ENCODE results near the gene CPNE9. TPM values are rescaled to one million over a fixed set of nuclear protein-coding genes. Genes with fewer than 3 reads are reported as not detected.

Gene CPNE9
- total RNA-seq, 1 donor from 2014 or later, result not detected

DNA sequence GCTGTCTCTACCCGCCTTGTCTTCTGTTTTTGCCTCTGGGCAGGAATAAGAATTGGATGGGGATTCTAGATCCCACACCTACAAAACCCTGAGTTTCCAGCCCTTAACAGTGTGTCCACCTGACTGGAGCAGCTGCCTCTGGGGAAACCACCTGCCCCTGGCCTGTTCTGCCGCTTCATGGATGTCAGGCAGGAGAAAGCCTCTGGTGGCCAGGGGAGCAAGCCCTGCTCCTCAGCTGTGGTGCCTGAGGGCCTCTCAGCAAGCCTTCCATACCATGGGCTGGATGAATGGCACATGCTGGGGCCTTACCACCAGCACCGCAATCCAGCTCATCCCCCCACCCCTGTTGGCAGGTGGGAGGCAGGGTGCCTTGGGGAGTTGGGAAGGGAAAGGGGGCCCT is 5.3 kb upstream of the CPNE9 start:
- no peak for DNase-seq (ENCODE audit: low spot score)
- no peak overlapping the region for H3K4me3 Mint-ChIP-seq (ENCODE audit: unreplicated experiment)
- TF ChIP-seq, protein P1, sequence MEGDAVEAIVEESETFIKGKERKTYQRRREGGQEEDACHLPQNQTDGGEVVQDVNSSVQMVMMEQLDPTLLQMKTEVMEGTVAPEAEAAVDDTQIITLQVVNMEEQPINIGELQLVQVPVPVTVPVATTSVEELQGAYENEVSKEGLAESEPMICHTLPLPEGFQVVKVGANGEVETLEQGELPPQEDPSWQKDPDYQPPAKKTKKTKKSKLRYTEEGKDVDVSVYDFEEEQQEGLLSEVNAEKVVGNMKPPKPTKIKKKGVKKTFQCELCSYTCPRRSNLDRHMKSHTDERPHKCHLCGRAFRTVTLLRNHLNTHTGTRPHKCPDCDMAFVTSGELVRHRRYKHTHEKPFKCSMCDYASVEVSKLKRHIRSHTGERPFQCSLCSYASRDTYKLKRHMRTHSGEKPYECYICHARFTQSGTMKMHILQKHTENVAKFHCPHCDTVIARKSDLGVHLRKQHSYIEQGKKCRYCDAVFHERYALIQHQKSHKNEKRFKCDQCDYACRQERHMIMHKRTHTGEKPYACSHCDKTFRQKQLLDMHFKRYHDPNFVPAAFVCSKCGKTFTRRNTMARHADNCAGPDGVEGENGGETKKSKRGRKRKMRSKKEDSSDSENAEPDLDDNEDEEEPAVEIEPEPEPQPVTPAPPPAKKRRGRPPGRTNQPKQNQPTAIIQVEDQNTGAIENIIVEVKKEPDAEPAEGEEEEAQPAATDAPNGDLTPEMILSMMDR (IDR thresholded peaks at IDR 0.05), result no peak
- no peaks in the 10 kb centered on the region for H3K9me3 Mint-ChIP-seq (ENCODE audit: low read depth)
- H3K27ac Mint-ChIP-seq (ENCODE audit: unreplicated experiment), result no peak overlapping the region
- H3K4me1 Mint-ChIP-seq (ENCODE audit: low read depth), result no peaks in the 10 kb centered on the region
- H3K36me3 Mint-ChIP-seq (ENCODE audit: low read depth), result peaks cover 11% of the 10 kb centered on the region
- no peaks in the 10 kb centered on the region for H3K27me3 Mint-ChIP-seq (ENCODE audit: low read depth)

DNA sequence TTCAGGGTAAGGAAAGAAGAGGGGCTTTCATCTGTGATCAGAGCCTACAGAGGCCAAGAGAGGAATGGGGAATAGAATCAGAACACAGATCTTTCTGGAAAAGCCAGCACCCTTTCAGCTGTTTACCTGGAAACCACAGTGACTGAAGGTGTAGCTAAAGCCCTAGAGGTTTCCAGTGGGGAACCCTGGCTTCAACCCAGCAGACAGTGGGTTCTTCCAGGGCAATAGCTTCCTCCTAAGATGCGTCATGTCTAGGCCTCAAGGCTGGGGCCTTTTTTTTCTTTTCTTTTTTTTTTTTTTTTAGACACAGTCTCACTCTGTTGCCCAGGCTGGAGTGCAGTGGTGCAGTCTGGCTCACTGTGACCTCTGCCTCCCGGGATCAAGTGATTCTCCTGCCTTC is 3.1 kb upstream of the CPNE9 start:
- H3K27me3 Mint-ChIP-seq (ENCODE audit: low read depth), result peaks cover 4% of the 10 kb centered on the region
- TF ChIP-seq, protein P1 (IDR thresholded peaks at IDR 0.05), result no peak
- peaks cover 11% of the 10 kb centered on the region for H3K4me1 Mint-ChIP-seq (ENCODE audit: low read depth)
- no peak overlapping the region for H3K4me3 Mint-ChIP-seq (ENCODE audit: unreplicated experiment)
- no peaks in the 10 kb centered on the region for H3K9me3 Mint-ChIP-seq (ENCODE audit: low read depth)
- no peak overlapping the region for H3K27ac Mint-ChIP-seq (ENCODE audit: unreplicated experiment)
- peaks cover 8% of the 10 kb centered on the region for H3K36me3 Mint-ChIP-seq (ENCODE audit: low read depth)
- DNase-seq (ENCODE audit: low spot score), result no peak

DNA sequence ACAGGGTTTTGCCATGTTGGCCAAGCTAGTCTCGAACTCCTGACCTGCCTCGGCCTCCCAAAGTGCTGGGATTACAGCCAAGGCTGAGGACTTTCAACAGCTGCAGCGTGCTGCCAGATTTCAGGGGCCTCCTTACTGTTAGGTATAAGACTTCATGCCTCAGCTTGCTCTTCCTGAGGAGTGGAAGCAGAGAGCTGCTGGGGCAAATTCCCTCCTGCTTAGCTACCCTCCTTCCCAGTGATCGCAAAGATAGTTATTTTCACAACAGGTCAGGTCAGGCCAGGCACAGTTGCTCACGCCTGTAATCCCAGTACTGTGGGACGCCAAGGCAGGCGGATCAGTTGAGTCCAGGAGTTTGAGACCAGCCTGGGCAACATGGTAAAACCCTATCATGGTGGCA is 2.6 kb upstream of the CPNE9 start:
- H3K9me3 Mint-ChIP-seq (ENCODE audit: low read depth), result no peaks in the 10 kb centered on the region
- no peak overlapping the region for H3K27ac Mint-ChIP-seq (ENCODE audit: unreplicated experiment)
- no peak for DNase-seq (ENCODE audit: low spot score)
- H3K36me3 Mint-ChIP-seq (ENCODE audit: low read depth), result peaks cover 8% of the 10 kb centered on the region
- TF ChIP-seq, protein P1 (IDR thresholded peaks at IDR 0.05), result no peak
- no peak overlapping the region for H3K4me3 Mint-ChIP-seq (ENCODE audit: unreplicated experiment)
- H3K4me1 Mint-ChIP-seq (ENCODE audit: low read depth), result peaks cover 11% of the 10 kb centered on the region
- peaks cover 5% of the 10 kb centered on the region for H3K27me3 Mint-ChIP-seq (ENCODE audit: low read depth)

DNA sequence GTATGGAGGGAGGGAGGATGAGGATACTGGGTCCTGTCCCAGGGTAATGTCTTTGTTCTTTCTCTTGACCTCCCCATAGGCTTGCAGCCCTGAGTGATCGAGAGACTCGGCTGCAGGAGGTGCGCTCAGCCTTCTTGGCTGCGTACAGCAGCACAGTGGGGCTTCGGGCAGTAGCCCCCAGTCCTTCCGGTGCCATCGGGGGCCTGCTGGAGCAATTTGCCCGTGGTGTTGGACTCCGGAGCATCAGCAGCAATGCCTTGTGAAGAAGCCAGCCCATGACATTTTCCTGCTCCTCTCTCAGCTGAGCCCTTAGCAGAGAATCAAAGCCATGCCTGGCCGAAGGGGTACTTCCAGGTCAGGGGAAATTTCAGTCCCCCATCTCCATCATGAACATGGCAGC is 1.9 kb upstream of the CPNE9 start:
- TF ChIP-seq, protein P1 (IDR thresholded peaks at IDR 0.05), result no peak
- DNase-seq (ENCODE audit: low spot score), result no peak
- H3K27me3 Mint-ChIP-seq (ENCODE audit: low read depth), result peaks cover 12% of the 10 kb centered on the region
- H3K27ac Mint-ChIP-seq (ENCODE audit: unreplicated experiment), result no peak overlapping the region
- no peaks in the 10 kb centered on the region for H3K9me3 Mint-ChIP-seq (ENCODE audit: low read depth)
- peaks cover 11% of the 10 kb centered on the region for H3K4me1 Mint-ChIP-seq (ENCODE audit: low read depth)
- H3K36me3 Mint-ChIP-seq (ENCODE audit: low read depth), result peaks cover 8% of the 10 kb centered on the region
- H3K4me3 Mint-ChIP-seq (ENCODE audit: unreplicated experiment), result no peak overlapping the region

DNA sequence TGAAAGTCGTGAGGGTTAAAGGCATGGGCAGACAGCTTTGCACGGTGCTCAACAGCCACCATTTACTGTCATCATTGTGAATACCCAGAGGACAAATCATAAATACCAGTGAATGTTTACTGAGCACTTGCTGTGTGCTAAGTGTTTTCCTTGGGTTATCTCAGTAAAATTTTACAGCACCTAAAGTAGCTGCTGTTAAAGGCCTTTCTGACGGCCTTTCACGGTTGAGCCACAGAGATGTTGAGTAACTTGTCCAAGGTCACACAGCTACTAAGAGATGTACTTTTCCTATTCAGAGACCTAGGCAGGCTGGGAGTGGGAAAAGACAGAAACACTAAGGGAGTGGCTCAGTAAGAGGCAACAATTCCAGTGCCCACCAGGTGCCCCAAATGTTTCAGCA is 393 bp upstream of the CPNE9 start:
- H3K4me3 Mint-ChIP-seq (ENCODE audit: unreplicated experiment), result no peak overlapping the region
- DNase-seq (ENCODE audit: low spot score), result no peak
- H3K27ac Mint-ChIP-seq (ENCODE audit: unreplicated experiment), result no peak overlapping the region
- H3K27me3 Mint-ChIP-seq (ENCODE audit: low read depth), result peaks cover 17% of the 10 kb centered on the region
- peaks cover 6% of the 10 kb centered on the region for H3K36me3 Mint-ChIP-seq (ENCODE audit: low read depth)
- no peaks in the 10 kb centered on the region for H3K9me3 Mint-ChIP-seq (ENCODE audit: low read depth)
- peaks cover 11% of the 10 kb centered on the region for H3K4me1 Mint-ChIP-seq (ENCODE audit: low read depth)
- TF ChIP-seq, protein P1 (IDR thresholded peaks at IDR 0.05), result no peak
